ENCODE results near the gene NAP1L4.

The NAP1L4 gene

GRCh38 chr11:2931771-2932738 is 60.1 kb downstream of the NAP1L4 start:
- Histone ChIP-seq H4K20me1 (ENCODE audit: insufficient read depth, low read length) (no peaks in the 10 kb centered on the region), H3K79me2 (ENCODE audit: low read length) (no peaks in the 10 kb centered on the region), H3K4me2 (ENCODE audit: low read depth, low read length) (no peak overlapping the region), H3K4me3 (ENCODE audit: low read length) (no peak overlapping the region), H3K4me1 (ENCODE audit: low read length) (peaks cover 19% of the 10 kb centered on the region), H3K9me3 (replicated peaks; ENCODE audit: insufficient read depth, low read length) (no peaks in the 10 kb centered on the region), H3K27ac (ENCODE audit: low read length) (no peak overlapping the region), H2AFZ (ENCODE audit: low read length) (no peak overlapping the region), H3K36me3 (replicated peaks; ENCODE audit: insufficient read depth, low read length) (no peaks in the 10 kb centered on the region), H3K27me3 (replicated peaks; ENCODE audit: insufficient read depth, low read length) (peaks cover 30% of the 10 kb centered on the region), H3K9ac (ENCODE audit: low read length) (no peak overlapping the region), H3F3A (ENCODE audit: insufficient read depth, low read length) (peaks cover 21% of the 10 kb centered on the region), H3K9me2 (replicated peaks; ENCODE audit: insufficient read depth, low read length) (no peaks in the 10 kb centered on the region)
- no peak for TF ChIP-seq EZH2phosphoT487 (IDR thresholded peaks at IDR 0.05; ENCODE audit: low read length)
- no peak for TF ChIP-seq EZH2 (optimal IDR thresholded peaks at IDR 0.05; ENCODE audit: low read depth, low read length)
- no peak for TF ChIP-seq CTCF (IDR thresholded peaks at IDR 0.05; ENCODE audit: low read length)
- no peak for DNase-seq

GRCh38 chr11:2931420-2931746 is 60.7 kb downstream of the NAP1L4 start:
- H2AFZ ChIP-seq (ENCODE audit: low read length): no peak overlapping the region
- H3F3A ChIP-seq (ENCODE audit: insufficient read depth, low read length): peaks cover 21% of the 10 kb centered on the region
- no peaks in the 10 kb centered on the region for H3K9me3 ChIP-seq (replicated peaks; ENCODE audit: insufficient read depth, low read length)
- TF ChIP-seq CTCF (IDR thresholded peaks at IDR 0.05; ENCODE audit: low read length) (no peak), EZH2 (optimal IDR thresholded peaks at IDR 0.05; ENCODE audit: low read depth, low read length) (no peak)
- H3K27ac ChIP-seq (ENCODE audit: low read length): no peak overlapping the region
- H3K79me2 ChIP-seq (ENCODE audit: low read length): no peaks in the 10 kb centered on the region
- H3K36me3 ChIP-seq (replicated peaks; ENCODE audit: insufficient read depth, low read length): no peaks in the 10 kb centered on the region
- DNase-seq: no peak
- H3K27me3 ChIP-seq (replicated peaks; ENCODE audit: insufficient read depth, low read length): peaks cover 37% of the 10 kb centered on the region
- no peaks in the 10 kb centered on the region for H4K20me1 ChIP-seq (ENCODE audit: insufficient read depth, low read length)
- H3K9ac ChIP-seq (ENCODE audit: low read length): no peak overlapping the region
- no peak overlapping the region for H3K4me2 ChIP-seq (ENCODE audit: low read depth, low read length)
- no peaks in the 10 kb centered on the region for H3K9me2 ChIP-seq (replicated peaks; ENCODE audit: insufficient read depth, low read length)
- H3K4me3 ChIP-seq (ENCODE audit: low read length): no peak overlapping the region
- peaks cover 19% of the 10 kb centered on the region for H3K4me1 ChIP-seq (ENCODE audit: low read length)

- no peak for TF ChIP-seq EZH2 (optimal IDR thresholded peaks at IDR 0.05; ENCODE audit: low read depth, low read length)
- peak; percentile 92 for TF ChIP-seq CTCF (IDR thresholded peaks at IDR 0.05; ENCODE audit: low read length)
- TF ChIP-seq EZH2phosphoT487 (IDR thresholded peaks at IDR 0.05; ENCODE audit: low read length): no peak
- Histone ChIP-seq H4K20me1 (ENCODE audit: insufficient read depth, low read length) (no peaks in the 10 kb centered on the region), H3F3A (ENCODE audit: insufficient read depth, low read length) (peaks cover 21% of the 10 kb centered on the region), H3K9me3 (replicated peaks; ENCODE audit: insufficient read depth, low read length) (no peaks in the 10 kb centered on the region), H3K4me1 (ENCODE audit: low read length) (peaks cover 19% of the 10 kb centered on the region), H3K27me3 (replicated peaks; ENCODE audit: insufficient read depth, low read length) (peaks cover 39% of the 10 kb centered on the region), H2AFZ (ENCODE audit: low read length) (peak overlapping the region; percentile 80), H3K9me2 (replicated peaks; ENCODE audit: insufficient read depth, low read length) (no peaks in the 10 kb centered on the region), H3K4me2 (ENCODE audit: low read depth, low read length) (peak overlapping the region; percentile 99), H3K27ac (ENCODE audit: low read length) (no peak overlapping the region), H3K36me3 (replicated peaks; ENCODE audit: insufficient read depth, low read length) (no peaks in the 10 kb centered on the region), H3K4me3 (ENCODE audit: low read length) (peak overlapping the region; percentile 60), H3K79me2 (ENCODE audit: low read length) (no peaks in the 10 kb centered on the region), H3K9ac (ENCODE audit: low read length) (peak overlapping the region; percentile 57; the same call in 1 of the 2 replicates)
- peak; percentile 84 for DNase-seq
Observed at GRCh38 chr11:2930704-2931419, 61.3 kb downstream of the NAP1L4 start.
